ENCODE results near the gene BARHL2.

DNA sequence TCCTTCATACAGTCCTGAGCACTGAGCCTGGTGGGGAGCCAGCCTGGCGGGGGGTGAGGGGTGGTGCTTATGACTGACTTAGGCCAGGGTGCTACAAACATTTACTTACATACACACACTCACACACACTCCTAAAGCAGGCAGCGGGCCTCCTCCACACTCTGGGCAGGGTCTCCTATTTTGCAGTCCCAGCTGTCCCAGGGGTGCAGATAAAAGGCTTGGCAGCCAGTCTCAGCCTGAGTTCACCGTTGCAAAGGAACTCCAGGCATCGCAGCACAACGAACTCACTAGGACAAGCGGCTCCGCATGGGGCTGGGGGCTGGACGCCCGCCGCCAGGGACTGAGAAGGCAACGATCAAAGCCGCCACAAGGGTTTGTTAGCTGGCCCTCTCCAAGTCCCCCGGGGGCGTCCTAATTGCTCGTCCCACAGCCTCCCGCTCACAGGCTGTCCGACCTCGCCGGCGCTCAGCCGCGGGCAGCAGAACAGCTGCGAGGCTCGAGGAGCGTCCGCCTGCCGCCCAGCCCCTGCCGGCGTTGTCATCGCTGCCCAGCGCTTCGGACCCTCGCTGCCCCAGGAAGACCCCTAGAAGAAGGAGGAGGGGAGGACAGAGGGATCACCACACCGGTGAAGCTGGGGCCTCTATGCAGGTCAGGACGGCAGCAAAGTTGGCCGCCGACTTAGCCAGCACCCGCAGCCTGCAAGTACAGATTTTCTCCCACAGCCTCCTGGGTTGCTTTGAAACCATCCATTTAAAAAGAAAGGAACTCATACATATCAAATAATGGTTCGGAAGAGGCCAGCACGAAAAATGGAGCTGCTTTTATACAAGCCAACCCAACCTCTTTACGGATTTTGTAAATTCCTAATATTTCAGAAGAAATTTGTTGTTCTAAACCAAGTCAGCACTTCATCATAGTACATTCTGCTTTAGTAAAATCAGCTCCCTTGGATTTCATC is 6.2 kb downstream of the BARHL2 start:
- TF ChIP-seq, protein P1, sequence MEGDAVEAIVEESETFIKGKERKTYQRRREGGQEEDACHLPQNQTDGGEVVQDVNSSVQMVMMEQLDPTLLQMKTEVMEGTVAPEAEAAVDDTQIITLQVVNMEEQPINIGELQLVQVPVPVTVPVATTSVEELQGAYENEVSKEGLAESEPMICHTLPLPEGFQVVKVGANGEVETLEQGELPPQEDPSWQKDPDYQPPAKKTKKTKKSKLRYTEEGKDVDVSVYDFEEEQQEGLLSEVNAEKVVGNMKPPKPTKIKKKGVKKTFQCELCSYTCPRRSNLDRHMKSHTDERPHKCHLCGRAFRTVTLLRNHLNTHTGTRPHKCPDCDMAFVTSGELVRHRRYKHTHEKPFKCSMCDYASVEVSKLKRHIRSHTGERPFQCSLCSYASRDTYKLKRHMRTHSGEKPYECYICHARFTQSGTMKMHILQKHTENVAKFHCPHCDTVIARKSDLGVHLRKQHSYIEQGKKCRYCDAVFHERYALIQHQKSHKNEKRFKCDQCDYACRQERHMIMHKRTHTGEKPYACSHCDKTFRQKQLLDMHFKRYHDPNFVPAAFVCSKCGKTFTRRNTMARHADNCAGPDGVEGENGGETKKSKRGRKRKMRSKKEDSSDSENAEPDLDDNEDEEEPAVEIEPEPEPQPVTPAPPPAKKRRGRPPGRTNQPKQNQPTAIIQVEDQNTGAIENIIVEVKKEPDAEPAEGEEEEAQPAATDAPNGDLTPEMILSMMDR (IDR thresholded peaks at IDR 0.05; ENCODE audit: insufficient read depth, low read length) = no peak
- TF ChIP-seq, protein P2, sequence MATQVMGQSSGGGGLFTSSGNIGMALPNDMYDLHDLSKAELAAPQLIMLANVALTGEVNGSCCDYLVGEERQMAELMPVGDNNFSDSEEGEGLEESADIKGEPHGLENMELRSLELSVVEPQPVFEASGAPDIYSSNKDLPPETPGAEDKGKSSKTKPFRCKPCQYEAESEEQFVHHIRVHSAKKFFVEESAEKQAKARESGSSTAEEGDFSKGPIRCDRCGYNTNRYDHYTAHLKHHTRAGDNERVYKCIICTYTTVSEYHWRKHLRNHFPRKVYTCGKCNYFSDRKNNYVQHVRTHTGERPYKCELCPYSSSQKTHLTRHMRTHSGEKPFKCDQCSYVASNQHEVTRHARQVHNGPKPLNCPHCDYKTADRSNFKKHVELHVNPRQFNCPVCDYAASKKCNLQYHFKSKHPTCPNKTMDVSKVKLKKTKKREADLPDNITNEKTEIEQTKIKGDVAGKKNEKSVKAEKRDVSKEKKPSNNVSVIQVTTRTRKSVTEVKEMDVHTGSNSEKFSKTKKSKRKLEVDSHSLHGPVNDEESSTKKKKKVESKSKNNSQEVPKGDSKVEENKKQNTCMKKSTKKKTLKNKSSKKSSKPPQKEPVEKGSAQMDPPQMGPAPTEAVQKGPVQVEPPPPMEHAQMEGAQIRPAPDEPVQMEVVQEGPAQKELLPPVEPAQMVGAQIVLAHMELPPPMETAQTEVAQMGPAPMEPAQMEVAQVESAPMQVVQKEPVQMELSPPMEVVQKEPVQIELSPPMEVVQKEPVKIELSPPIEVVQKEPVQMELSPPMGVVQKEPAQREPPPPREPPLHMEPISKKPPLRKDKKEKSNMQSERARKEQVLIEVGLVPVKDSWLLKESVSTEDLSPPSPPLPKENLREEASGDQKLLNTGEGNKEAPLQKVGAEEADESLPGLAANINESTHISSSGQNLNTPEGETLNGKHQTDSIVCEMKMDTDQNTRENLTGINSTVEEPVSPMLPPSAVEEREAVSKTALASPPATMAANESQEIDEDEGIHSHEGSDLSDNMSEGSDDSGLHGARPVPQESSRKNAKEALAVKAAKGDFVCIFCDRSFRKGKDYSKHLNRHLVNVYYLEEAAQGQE (IDR thresholded peaks at IDR 0.05; ENCODE audit: insufficient replicate concordance, low read depth) = no peak
